Measurements from ENCODE around the gene BRWD1.

- no peak for TF ChIP-seq CTCF (IDR thresholded peaks at IDR 0.05)
- TF ChIP-seq ZFX (IDR thresholded peaks at IDR 0.05; ENCODE audit: borderline replicate concordance) = no peak
Measured at GRCh38 chr21:39176271-39176709, 137.1 kb downstream of the BRWD1 start.
